Tibial artery (tissue), 4 donors: ENCODE measurements around the gene GALK2.

Source experiments
- DNase-seq, 2 donors: peaks; one replicate each; pipeline ENCODE4 v3.0.0-alpha.2; 2019
- H3K27ac ChIP-seq, 2 donors: fragments of 200-600 bp; sonication (generic) in 1 of 2; 1 replicate in 1 of 2; 2 replicates in 1 of 2; pipeline ENCODE4 v1.5.1; 2018 to 2019; ENCODE audit warnings: mild to moderate bottlenecking in 1 of 2
- H3K27me3 ChIP-seq, 2 donors: fragments of 200-600 bp; sonication (generic) in 1 of 2; one replicate each; pipeline versions ENCODE4 v1.5.1 to v1.6.0; 2016 to 2019
- H3K36me3 ChIP-seq, 3 donors: fragments of 200-600 bp; sonication (generic) in 2 of 3; one replicate each; pipeline ENCODE4 v1.5.1; 2016 to 2019; ENCODE audit warnings: mild to moderate bottlenecking in 2 of 3
- H3K4me1 ChIP-seq, 4 donors: fragments of 200-600 bp; sonication (generic) in 2 of 4; 1 replicate in 3 of 4; 2 replicates in 1 of 4; pipeline ENCODE4 v1.5.1; 2016 to 2019
- H3K4me3 ChIP-seq, 2 donors: fragments of 200-600 bp; sonication (generic) in 1 of 2; 1 replicate in 1 of 2; 2 replicates in 1 of 2; pipeline ENCODE4 v1.5.1; 2018 to 2019; ENCODE audit warnings: mild to moderate bottlenecking in 2 of 2
- H3K9me3 ChIP-seq, 3 donors: fragments of 200-600 bp; sonication (generic) in 1 of 3; one replicate each; pipeline ENCODE4 v1.5.1; 2016 to 2019
- intact Hi-C: fragments of 100-400 bp; cut with DNase I; formaldehyde crosslinking; loops from one replicate; pipeline ENCODE4 v1.15.0; 2023; ENCODE audit warnings: low total_unique reads
- TF ChIP-seq, protein P1 (sequence below), 2 experiments: fragments of 200-600 bp in 1 of 2; fragments of 450-650 bp in 1 of 2; IDR thresholded peaks; one replicate each; pipeline ENCODE4 v1.5.1; 2017 to 2019; ENCODE audit warnings: antibody characterized with exemption in 2 of 2, mild to moderate bottlenecking in 1 of 2, moderate library complexity in 1 of 2

The GALK2 gene

GRCh38 chr15:49212897-49213296 lies 42.9 kb downstream of the GALK2 start:
- Histone ChIP-seq H3K36me3 (peaks cover 0 to 14% (median 9%) of the 10 kb centered on the region in 3 donors), H3K27ac (no peak overlapping the region), H3K27me3 (no peaks in the 10 kb centered on the region), H3K4me1 (peaks cover 0 to 5% (median 0%) of the 10 kb centered on the region in 4 donors), H3K9me3 (no peaks in the 10 kb centered on the region), H3K4me3 (no peak overlapping the region)
- DNase-seq = no peak
- TF ChIP-seq, protein P1, sequence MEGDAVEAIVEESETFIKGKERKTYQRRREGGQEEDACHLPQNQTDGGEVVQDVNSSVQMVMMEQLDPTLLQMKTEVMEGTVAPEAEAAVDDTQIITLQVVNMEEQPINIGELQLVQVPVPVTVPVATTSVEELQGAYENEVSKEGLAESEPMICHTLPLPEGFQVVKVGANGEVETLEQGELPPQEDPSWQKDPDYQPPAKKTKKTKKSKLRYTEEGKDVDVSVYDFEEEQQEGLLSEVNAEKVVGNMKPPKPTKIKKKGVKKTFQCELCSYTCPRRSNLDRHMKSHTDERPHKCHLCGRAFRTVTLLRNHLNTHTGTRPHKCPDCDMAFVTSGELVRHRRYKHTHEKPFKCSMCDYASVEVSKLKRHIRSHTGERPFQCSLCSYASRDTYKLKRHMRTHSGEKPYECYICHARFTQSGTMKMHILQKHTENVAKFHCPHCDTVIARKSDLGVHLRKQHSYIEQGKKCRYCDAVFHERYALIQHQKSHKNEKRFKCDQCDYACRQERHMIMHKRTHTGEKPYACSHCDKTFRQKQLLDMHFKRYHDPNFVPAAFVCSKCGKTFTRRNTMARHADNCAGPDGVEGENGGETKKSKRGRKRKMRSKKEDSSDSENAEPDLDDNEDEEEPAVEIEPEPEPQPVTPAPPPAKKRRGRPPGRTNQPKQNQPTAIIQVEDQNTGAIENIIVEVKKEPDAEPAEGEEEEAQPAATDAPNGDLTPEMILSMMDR (IDR thresholded peaks at IDR 0.05) = no peak
- intact Hi-C loops = no loop called here

- DNase-seq = no peak
- intact Hi-C loops = no loop called here
These were observed 46.0 kb downstream of the GALK2 start for GRCh38 chr15:49215768-49216739.

DNA sequence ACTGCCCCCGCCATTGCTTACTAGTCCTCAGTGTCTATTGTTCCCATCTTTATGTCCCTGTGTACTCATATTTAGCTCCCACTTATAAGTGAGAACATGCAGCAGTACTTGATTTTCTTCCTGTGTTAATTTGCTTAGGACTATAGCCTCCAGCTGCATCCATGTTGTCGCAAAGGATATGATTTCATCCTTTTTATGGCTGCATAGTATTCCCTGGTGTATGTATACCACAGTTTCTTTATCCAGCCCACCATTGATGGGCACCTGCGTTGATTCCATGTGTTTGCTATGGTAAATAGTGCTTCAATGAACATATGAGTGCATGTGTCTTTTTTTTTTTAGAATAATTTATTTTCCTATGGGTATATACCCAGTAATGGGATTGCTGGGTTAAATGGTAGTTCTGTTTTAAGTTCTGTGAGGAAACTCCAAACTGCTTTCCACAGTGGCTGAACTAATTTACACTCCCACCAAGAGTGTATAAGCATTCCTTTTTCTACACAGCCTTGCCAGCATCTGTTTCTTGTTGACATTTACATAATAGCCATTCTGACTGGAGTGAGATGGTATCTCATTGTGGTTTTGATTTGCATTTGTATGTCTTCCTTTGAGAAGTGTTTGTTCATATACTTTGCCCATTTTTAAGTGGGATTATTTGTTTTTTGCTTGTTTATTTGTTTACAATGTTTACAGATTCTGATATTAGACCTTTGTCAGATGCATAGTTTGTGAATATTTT lies 53.7 kb downstream of the GALK2 start:
- Histone ChIP-seq H3K27me3 (no peaks in the 10 kb centered on the region), H3K36me3 (peaks cover 0 to 21% (median 21%) of the 10 kb centered on the region in 3 donors), H3K4me3 (no peak overlapping the region), H3K27ac (no peak overlapping the region), H3K9me3 (peaks cover 0 to 21% (median 0%) of the 10 kb centered on the region in 3 donors), H3K4me1 (no peaks in the 10 kb centered on the region)
- TF ChIP-seq, protein P1 (IDR thresholded peaks at IDR 0.05) = no peak
- no peak for DNase-seq
- intact Hi-C loops = no loop called here

More at GRCh38 chr15:49215768-49216739, 46.0 kb downstream of the GALK2 start:
- no peaks in the 10 kb centered on the region for H3K9me3 ChIP-seq
- peaks cover 0 to 24% (median 24%) of the 10 kb centered on the region in 3 donors for H3K36me3 ChIP-seq
- H3K4me1 ChIP-seq = peaks cover 0 to 5% (median 0%) of the 10 kb centered on the region in 4 donors
- no peaks in the 10 kb centered on the region for H3K27me3 ChIP-seq
- no peak overlapping the region for H3K27ac ChIP-seq
- TF ChIP-seq, protein P1 (IDR thresholded peaks at IDR 0.05) = no peak
- H3K4me3 ChIP-seq = no peak overlapping the region

DNA sequence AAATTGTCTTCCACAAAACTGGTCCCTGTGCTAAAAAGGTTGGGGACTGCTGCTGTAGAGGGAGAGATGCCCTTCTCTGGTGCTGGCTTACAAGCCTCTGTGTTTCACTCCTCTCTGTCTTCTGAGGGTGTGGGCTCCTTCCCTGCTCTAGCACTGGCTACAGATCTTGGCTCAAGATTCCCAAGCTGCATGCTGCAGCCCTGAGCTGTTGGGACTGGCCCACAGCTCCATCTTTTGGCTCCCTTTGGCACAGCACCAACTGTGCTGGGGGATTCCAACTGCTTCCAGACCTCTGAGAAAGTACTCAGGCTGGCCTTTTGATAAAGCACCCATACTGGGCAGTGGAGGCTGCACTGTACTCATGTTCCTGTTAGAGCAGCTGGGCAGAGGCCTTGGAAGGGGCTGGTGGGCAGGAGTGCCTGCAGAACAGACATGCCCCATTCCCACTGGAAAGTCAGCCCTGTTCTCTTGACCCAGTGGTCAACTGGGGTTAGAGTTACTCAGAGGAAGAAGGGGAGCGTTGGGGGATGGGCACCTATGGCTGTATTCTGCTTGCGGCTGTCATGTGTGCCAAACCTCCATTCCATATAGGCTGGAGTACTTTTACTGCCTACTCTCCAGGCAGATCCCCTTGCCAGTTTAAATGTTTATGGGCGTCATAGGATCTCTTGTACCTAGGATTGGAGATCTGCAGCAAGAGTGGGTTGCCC lies 55.7 kb downstream of the GALK2 start:
- Histone ChIP-seq H3K4me3 (no peak overlapping the region), H3K27me3 (no peaks in the 10 kb centered on the region), H3K36me3 (peaks cover 0 to 11% (median 11%) of the 10 kb centered on the region in 3 donors), H3K4me1 (no peaks in the 10 kb centered on the region), H3K9me3 (peaks cover 0 to 21% (median 0%) of the 10 kb centered on the region in 3 donors), H3K27ac (no peak overlapping the region)
- TF ChIP-seq, protein P1 (IDR thresholded peaks at IDR 0.05) = no peak
- no peak for DNase-seq
- intact Hi-C loops = no loop called here

GRCh38 chr15:49227602-49228001 lies 57.6 kb downstream of the GALK2 start:
- no peaks in the 10 kb centered on the region for H3K27me3 ChIP-seq
- H3K4me1 ChIP-seq = no peaks in the 10 kb centered on the region
- peaks cover 0 to 6% (median 0%) of the 10 kb centered on the region in 3 donors for H3K9me3 ChIP-seq
- TF ChIP-seq, protein P1 (IDR thresholded peaks at IDR 0.05) = no peak
- no peak overlapping the region for H3K4me3 ChIP-seq
- peaks cover 0 to 15% (median 11%) of the 10 kb centered on the region in 3 donors for H3K36me3 ChIP-seq
- intact Hi-C loops = no loop called here
- no peak for DNase-seq
- no peak overlapping the region for H3K27ac ChIP-seq
